ENCODE measurements around the gene GSTO1.
A peak's percentile ranks its signal among the peaks of the same experiment; 100 is the strongest.

GSTO1 gene

DNA sequence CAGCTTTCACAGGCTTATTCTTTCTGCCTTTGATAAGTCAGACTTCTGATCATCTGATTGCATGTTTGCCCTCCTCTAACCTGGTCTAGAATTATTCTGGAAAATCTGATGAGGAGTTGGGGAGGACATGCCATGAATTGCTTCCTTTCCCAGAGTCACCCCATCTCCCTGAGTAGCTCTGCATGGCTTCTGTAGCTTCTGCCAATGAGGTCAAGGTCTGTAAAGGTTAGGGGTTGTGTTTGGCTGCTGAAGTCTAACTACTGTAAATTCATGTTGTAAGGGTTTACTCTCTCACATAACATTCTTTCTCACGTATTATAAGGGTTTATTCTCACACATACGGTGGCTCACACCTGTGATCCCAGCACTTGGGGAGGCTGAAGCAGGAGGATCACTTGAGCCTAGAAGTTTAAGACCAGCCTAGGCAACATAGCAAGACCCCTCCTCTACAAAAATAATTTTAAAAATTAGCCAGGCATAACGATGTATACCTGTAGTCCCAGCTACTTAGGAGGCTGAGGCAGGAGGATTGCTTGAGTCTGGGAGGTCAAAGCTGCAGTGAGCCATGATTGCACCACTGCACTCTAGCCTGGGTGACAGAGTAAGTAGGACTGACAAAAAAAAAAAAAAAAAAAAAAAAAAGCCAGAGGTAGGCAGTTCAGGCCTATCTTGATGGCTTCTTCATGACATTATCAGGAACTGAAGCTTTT is 25.0 kb downstream of the GSTO1 start:
- no peak for DNase-seq

DNA sequence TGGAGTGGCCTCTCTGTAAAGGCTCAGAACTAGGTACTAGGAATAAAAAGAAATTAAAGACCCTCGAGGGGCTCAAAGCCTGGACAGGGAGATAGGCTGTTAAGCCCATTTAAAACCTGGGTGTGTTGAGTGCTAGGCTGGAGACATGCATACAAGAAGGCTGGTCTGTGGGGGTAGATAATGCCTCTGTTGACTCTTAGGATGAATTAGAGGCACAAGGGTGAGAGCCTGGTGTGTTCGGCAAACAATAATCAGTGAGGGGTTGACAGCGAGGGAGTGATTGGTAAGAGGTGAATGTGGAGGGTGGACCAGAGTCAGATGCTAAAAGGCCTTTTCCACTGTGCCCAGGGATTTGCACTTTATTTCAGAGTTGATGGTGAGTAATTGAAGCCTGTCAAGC is 27.0 kb downstream of the GSTO1 start:
- no peak for DNase-seq

DNA sequence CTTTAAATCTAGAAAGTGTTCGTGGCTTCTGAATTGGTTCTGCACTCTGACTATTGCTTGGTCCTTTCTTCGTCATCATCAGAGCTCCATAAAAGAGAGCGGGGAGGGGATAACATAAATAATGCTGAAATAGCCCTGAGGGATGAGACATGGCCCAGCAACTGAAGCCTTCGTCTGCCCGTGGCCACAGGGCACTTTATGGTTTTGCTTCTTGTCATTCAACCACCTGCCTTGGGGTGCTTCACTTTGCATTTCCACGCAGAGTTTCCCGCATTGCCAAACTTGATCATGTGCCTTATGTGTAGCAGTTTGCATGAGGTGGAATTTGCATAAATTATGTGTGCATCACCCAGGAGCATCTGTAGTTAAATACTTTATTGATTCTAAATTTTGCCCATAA is 30.2 kb downstream of the GSTO1 start:
- no peak for DNase-seq

DNA sequence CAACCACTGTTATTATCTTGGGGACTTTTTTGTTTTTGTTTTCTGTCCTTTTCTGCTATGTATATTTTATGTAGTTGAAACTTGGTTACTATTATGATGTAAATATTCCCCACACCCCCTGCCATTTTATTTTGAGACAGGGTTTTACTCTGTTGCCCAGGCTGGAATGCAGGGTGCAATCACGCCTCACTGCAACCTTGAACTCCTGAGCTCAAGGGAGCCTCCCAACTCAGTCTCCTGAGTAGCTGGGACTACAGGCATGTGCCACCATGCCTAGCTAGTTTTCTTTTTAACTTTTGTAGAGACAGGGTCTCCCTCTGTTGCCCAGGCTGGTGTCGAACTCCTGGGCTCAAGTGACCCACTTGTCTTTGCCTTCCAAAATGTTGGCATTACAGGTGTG is 32.2 kb downstream of the GSTO1 start:
- no peak for DNase-seq

DNA sequence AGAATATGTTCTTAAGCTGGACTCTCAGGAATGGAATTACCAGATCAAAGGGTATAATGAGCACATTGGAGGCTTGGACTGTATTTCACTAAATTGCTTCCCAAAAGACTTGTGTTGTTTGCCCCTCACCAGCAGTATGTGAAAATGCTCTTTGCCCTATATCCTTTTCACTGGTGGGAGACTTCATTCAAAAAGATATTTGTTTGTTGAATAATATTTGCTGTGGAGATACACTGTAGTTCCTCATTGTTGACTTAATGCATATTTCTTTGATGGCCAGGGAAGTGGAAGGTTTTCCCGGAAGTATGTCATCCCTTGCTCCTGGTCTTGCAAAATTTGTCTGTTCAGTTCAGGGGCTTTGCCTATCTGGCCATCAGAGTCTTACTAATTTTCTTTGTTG is 33.7 kb downstream of the GSTO1 start:
- no peak for DNase-seq

DNA sequence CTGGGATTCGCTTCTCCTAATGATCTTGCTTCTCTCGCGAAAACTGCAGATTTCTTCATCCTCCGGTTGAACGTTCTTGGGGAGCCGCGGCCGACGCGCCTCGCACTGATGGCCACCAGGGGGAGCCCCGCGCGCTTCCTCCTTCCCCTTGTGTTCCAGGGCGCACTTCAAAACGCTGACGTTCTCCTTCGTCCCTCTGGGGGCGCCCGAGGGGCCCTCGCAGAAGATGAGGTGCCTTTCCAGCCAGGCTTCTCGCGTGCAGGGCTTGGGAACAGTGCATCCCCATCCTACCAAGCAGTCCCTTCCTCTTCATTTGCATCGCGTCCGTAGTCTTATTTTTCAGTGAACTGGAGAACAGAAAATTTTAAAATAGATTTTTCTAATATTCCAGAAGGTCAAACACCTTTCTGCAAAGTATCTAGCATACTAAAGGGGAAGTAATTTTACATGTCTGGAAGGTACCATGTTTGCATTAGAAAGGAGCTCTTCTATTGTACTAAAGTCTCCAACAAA is 36.8 kb downstream of the GSTO1 start:
- peak; percentile 12 for DNase-seq

DNA sequence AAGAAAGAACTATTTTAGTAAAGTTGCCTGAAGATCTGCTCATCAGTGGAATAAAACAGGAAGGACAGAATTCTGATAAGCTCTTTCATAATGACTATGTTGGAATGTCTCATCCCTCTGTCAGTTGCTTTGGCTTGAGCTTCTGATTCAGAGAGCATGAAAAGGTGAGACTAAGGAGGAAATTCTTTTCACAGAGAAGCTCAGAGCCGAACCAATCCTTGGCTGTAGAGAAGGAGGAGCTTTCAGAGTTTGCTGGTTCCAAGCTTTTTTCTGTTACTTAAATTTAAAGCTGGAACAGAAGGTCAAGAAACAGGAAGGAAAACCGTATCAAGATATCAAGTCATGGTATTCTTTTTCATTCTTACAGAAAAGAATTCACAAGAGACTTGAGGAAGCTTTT is 38.3 kb downstream of the GSTO1 start:
- DNase-seq, result no peak

DNA sequence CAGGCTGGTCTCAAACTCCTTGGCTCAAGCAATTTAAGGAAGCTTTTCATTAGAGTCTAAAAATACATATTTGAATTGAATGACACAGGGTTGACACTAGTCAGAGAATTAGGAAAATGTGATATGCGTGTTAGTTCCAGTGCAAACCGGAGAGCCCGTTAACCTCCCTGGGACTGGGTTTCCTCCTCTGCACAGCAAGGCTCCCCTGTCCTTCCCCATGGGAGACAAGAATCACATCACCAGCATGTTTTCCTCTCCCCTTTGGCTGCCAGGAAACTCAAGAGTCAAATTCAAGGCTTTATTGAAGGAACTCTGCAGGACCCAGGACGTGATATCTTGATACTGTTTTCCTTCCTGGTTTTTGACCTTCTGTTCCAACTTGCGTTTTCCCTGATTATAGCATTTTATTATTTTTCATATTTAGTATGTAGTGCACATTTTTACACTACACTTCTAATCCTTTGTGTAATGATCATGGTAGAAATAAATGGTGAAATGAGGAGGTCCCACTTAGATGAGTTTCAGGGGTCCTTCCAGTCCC is 39.2 kb downstream of the GSTO1 start:
- DNase-seq, result no peak

DNA sequence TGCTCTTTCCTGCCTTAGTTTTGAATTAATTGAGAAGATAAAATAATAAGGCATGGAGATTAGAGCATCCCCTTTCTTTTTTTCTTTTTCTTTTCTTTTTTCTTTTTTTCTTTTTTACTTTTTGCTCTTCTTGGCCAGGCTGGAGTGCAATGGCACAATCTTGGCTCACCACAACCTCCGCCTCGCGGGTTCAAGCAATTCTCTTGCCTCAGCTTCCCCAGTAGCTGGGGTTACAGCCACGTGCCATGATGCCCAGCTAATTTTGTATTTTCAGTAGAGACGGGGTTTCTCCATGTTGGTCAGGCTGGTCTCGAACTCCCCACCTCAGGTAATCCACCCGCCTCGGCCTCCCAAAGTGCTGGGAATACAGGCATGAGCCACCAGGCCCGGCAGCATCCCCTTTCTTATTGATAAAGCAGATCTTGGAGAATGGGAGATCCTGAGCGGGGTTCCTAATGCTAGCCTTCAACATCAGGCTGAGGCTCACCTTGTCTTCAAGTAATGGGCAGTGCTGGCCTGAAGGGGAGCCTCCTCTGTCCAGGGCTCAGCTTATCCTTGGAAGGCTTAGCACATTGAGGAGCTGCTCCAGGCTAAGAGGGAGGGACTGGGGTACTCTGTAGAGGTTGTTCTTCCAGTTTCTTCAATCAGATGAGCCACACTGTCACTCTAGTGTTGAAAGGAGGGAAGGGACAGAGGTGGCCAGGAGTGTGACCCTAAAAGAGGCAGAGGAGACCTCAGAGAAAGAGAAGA is 42.2 kb downstream of the GSTO1 start:
- DNase-seq, result no peak

DNA sequence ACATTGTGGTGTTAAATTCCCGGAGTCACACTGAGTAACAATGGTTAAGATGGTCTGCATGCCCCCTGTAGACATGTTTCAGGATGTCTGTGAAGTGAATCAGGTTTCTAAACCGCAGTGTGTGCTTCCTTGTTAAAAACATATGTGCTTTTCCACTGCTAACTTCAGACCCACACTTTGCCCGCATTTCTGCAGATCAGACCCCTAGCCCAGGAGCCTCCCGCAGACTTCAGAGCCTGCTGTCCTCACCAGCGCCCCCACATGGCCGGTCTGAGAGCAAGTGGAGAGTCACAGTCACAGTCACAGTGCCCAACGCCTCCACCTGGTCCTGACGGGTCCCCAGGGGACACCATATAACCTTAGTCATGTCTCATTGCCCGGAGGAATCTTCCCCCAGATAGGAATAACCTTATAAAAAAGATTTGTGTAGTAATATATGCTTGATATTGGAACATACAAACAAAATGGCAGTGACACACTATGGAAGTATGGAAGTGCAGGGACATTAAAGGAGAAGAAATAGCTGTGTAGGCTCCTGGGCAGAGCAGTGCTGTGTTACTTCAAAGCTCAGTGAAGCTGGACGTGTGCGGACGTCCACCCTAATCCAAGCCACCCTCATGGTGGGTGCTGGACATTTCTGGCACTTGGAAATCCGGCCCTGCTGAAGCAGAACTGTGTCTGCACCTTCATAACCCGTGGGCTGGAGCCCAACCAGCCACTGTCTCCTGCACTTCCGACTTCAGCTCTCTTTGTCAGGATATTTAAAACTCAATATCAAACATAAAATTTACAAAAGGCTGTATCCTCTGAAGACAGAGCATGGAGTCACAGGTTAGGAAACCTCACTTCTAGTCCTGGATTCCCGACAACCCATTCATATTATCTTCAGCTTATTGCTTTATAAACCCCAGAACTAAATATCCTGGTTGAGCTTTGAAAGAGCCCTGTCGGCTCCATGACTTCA is 43.3 kb downstream of the GSTO1 start:
- DNase-seq, result no peak

DNA sequence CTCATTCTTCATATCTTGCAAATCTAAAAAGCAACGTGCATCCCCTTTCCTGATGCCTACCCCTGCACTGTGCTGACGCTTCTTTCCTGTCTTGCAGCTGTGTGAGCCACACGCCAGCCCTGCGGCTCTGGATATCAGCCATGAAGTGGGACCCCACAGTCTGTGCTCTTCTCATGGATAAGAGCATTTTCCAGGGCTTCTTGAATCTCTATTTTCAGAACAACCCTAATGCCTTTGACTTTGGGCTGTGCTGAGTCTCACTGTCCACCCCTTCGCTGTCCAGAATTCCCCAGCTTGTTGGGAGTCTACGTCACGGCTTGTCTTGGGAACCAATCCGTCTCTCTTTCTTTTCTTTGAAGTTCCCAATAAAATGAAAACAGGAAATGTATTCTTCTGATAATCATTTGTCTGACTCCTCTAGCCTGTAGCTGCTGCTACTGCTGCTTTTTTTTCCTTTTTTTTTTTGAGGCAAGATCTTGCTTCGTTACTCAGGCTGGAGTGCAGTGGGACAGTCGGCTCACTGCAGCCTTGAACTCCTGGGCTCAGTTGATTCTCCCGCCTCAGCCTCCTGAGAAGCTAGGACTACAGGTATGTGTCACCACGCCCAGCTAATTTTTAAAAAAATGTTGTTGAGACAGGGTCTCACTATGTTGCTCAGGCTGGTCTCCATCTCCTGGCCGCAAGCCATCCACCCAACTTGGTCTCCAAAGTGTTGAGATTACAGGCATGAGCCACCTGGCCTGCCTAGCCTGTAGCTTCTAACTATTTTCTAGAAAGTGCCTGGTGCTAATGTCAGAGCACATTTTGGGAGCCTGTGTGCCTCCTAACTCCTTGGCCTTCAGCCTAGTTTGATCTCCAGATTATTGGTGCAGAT is 44.6 kb downstream of the GSTO1 start:
- no peak for DNase-seq

DNA sequence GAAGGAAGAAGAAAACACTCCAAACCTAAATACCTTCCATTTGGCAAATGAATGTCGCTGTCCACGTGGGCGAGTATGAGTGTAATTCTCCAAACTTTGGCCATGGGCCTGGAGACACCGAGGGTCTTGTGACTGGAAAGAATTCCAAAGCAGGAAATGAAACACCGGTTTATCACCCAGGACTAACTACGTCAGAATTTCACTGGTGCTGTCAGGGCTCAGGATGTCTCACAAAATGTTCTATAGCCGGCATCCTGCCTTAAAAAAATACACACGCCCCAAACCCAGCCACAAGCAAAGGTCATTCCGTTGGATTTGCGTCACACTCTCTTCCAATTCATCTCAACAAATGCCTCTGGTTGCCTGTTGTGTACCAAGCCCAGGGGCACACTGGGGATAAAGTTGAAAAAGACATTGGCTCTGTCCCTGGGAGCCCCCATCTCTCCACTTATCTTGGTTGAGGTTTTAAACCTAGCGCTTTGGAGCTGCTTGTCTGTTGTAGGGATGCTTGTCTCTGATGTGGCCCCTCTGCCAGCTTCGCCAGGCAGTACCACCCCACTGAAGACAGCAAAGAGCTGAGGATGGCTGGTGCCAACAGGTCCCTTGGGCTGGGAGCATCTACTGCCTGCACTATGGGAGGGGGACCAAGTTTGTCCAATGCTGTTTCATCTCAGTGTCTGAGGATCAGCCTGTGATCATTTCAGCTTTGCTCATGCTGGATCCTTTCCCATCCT is 45.5 kb downstream of the GSTO1 start:
- DNase-seq, result no peak

DNA sequence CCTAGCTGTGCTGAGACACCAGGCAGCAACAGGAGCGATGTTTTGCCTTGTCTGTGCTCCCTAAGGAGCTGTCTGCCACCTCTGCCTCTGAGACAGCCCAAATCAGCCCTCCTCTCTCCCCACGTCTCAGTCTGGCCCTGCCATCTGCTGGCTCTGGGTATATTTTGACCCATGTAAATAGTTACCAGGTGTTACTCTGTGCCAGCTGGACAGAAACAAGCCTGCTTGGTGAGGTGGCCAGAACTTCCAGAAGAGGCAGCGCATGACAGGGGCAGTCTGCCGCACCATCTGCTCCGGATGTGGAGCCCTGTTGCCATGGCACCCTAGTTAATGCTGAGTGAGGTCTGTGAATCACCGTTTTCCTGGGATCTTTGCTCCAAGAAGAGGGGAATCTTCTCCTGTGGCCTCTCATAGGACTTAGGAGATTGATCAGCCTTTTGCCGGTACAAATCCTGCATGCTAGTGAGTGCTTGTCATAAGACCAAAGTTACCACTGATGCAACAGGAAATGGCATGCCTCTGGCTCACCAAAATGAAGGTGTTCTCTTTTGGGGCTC is 46.1 kb downstream of the GSTO1 start:
- DNase-seq, result peak; percentile 18

DNA sequence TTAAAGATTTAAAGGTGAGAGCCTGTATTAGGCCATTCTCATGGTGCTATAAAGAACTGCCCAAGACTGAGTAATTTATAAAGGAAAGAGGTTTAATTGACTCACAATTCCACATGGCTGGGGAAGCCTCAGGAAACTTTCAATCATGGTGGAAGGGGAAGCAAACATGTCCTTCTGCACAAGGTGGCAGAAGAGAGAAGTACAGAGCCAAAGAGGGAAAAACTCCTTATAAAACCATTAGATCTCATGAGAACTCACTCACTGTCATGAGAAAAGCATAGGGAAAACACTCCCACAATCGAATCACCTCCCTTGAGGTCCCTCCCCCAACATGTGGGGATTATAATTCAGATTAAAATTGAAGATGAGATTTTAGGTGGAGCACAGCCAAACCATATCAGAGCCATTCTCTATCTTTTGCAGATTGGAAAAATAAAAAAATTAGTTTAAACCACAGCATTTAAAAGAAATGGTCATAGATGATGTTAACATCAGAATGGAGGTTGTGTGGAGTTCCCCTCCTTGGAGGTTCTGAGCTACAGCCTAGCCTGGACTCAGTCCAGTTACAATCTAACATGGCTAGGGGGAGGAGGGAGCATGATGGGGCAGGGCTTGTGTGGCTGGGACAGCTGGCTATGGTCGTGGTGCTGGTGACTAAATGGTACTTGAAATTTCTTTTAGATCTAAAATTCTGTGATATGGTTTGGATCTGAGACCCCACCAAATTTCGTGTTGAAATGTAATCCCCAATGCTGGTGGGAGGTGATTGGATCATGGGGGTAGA is 47.4 kb downstream of the GSTO1 start:
- no peak for DNase-seq

DNA sequence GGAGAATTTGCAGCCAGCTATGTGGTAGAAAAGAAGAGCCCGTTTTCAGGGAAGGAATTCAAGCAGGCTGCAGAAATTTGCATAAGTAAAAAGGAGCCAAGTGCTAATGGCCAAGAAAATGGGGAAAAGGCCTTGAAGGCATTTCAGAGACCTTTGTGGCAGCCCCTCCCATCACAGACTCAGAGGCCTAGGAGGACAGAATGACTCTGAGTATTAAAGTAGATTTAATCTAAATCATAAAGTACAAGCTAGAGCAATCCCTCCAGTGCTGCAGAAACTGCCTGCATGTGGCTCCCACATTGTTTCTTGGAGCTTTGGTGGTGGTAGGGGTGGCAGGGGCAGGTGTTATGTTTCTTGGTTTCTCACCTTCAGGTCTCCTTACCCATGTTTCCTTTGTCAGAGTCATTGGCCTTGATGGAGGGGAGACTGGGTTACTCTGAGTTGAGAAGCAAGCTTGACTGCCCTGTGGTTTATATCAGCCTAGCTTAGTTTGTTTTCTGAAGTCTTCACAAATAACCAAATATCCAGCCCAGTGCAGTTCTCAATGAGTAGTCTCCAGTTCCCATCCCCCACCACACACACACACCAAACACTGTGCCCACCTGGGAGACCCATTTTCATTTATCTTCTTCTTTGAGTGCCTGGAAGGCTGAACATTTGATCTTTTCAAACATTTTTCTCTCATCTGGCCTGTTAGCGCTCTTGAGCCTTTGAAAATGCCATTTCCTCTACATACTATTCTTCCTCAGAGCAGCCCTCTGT is 49.1 kb downstream of the GSTO1 start:
- DNase-seq, result no peak

DNA sequence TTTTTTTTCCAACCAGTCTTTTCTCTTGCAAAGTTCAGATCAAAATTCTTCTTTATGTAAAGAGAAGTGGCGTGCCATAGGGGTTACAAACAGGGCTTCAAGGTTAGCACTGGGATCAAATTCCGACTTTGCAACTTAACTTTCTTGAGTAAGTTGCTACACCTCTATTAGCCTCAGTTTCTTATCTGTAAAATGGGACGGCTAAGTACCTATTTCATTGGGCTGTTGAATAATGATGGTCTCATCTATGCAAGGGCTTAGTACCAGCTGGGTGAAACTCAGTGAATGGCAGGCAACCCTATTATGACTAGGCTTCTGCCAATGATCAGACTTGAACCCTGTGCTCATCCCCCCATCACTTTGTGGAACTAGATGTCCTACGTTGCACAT is 49.7 kb downstream of the GSTO1 start:
- DNase-seq, result no peak

DNA sequence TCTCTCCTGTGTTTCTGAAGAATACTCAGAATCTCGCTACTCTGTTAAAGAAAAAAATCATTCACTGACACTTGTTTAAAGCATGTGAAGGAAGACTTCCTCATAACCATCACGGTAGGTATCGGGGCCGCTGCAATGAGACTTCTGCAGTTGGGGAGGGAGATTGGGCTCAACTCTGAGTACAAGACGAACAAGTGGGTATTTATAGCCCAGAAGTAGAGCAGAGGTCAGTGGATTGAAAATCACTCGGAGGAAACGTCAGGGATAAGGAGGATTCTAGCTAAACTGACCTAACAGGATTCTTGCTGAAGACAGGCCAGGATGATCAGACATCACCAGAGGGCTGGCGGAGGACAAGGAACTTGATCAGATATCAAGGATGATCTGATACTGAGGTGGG is 50.2 kb downstream of the GSTO1 start:
- no peak for DNase-seq

DNA sequence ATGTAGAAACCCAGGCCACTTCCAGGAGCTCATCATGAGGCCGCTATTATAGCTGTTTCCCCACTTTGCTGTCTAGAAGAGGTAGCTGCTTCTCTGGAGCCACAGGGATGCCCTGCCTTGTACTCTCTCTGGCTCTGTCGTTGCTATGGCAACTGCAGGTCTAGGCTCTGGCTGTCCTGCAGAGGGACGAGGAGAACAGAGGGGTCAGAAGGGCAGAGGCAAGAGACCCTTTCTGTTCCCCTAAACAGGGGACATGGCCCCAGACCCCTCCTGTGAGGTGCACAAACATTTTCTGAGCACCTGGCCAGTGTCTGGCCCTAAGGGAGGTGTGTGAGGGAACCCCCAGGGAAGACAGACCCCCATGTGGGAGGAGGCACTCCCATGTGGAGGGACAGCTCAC is 52.2 kb downstream of the GSTO1 start:
- no peak for DNase-seq

Data from DMS79 treated with DMSO at 0.1 percent for 48 hours (cell line).